HG02588 (cell line): ENCODE results near the gene CYP19A1.
A peak's percentile ranks its signal among the peaks of the same experiment; 100 is the strongest.

Source experiments
- ATAC-seq: cut with Tn5 transposase; IDR thresholded peaks from one replicate; pipeline ENCODE4 v1.9.1; 2021; ENCODE audit warnings: mild to moderate bottlenecking, moderate library complexity; ENCODE audit not compliant: unreplicated experiment

CYP19A1 gene

GRCh38 chr15:51224428-51224827, 114.0 kb downstream of the CYP19A1 start:
- no peak for ATAC-seq

- ATAC-seq: no peak
Measured at GRCh38 chr15:51223771-51224229, 114.6 kb downstream of the CYP19A1 start.

- ATAC-seq: no peak
Measured at GRCh38 chr15:51218299-51218938, 120.0 kb downstream of the CYP19A1 start.

GRCh38 chr15:51212909-51213308, 125.5 kb downstream of the CYP19A1 start:
- ATAC-seq: no peak

- no peak for ATAC-seq
Measured at GRCh38 chr15:51212239-51212638, 126.2 kb downstream of the CYP19A1 start.

- no peak for ATAC-seq
Measured at GRCh38 chr15:51205050-51205975, 133.1 kb downstream of the CYP19A1 start.

GRCh38 chr15:51203797-51204196, 134.6 kb downstream of the CYP19A1 start:
- no peak for ATAC-seq

- no peak for ATAC-seq
Measured at GRCh38 chr15:51202783-51203182, 135.6 kb downstream of the CYP19A1 start.

GRCh38 chr15:51201581-51201980, 136.8 kb downstream of the CYP19A1 start:
- ATAC-seq: no peak

- no peak for ATAC-seq
Measured at GRCh38 chr15:51200792-51201191, 137.6 kb downstream of the CYP19A1 start.

- no peak for ATAC-seq
Measured at GRCh38 chr15:51199541-51199940, 138.9 kb downstream of the CYP19A1 start.

- no peak for ATAC-seq
Measured at GRCh38 chr15:51198701-51199232, 139.6 kb downstream of the CYP19A1 start.

- no peak for ATAC-seq
Measured at GRCh38 chr15:51195459-51195858, 142.9 kb downstream of the CYP19A1 start.

- ATAC-seq: no peak
Measured at GRCh38 chr15:51193979-51194378, 144.4 kb downstream of the CYP19A1 start.

- ATAC-seq: no peak
Measured at GRCh38 chr15:51193526-51193925, 144.9 kb downstream of the CYP19A1 start.

- ATAC-seq: peak; percentile 71
Measured at GRCh38 chr15:51192521-51193280, 145.7 kb downstream of the CYP19A1 start.

GRCh38 chr15:51191766-51192165, 146.6 kb downstream of the CYP19A1 start:
- ATAC-seq: no peak

- ATAC-seq: no peak
Measured at GRCh38 chr15:51191072-51191670, 147.2 kb downstream of the CYP19A1 start.

- no peak for ATAC-seq
Measured at GRCh38 chr15:51190424-51191068, 147.8 kb downstream of the CYP19A1 start.
